Astrocyte of the spinal cord (primary cell): ENCODE measurements around the gene TADA1.

Source experiments
- DNase-seq: peaks from one replicate; pipeline ENCODE4 v3.0.0; 2011; ENCODE audit warnings: low read depth, low spot score
- H3K4me3 ChIP-seq: 2 replicates; pipeline ENCODE4 v1.5.1; 2011; ENCODE audit warnings: low read depth, mild to moderate bottlenecking, low read length, moderate library complexity
- in situ Hi-C: cut with HindIII; loops from 2 replicates; pipeline ENCODE4 v1.10.0; 2017; ENCODE audit warnings: low sequenced_read_pairs
- TF ChIP-seq, protein P1 (sequence below): IDR thresholded peaks from 2 replicates; pipeline ENCODE4 v1.5.1; 2012; ENCODE audit warnings: low read depth, mild to moderate bottlenecking, low read length, inconsistent platforms

TADA1 gene

DNA sequence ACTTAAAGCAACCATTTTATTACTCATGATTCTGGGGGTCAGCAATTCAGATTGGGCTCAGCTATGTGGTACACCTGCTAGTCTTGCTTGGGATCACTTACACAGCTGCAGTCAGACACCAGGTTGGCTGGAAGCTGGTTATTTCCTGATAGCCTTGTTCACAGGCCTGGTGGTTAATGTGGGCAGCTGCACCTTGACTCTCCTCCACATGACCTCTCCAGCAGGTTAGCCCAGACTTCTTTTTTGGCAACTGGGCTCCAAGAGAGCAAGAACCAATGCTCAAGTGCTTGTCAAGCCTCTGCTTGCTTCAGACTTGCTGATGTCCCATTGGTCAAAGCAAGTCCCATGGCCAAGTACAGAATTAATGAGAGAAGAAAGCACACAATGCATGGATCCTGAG, 48.6 kb downstream of the TADA1 start:
- H3K4me3 ChIP-seq = no peak overlapping the region
- in situ Hi-C loops = no loop called here
- TF ChIP-seq, protein P1, sequence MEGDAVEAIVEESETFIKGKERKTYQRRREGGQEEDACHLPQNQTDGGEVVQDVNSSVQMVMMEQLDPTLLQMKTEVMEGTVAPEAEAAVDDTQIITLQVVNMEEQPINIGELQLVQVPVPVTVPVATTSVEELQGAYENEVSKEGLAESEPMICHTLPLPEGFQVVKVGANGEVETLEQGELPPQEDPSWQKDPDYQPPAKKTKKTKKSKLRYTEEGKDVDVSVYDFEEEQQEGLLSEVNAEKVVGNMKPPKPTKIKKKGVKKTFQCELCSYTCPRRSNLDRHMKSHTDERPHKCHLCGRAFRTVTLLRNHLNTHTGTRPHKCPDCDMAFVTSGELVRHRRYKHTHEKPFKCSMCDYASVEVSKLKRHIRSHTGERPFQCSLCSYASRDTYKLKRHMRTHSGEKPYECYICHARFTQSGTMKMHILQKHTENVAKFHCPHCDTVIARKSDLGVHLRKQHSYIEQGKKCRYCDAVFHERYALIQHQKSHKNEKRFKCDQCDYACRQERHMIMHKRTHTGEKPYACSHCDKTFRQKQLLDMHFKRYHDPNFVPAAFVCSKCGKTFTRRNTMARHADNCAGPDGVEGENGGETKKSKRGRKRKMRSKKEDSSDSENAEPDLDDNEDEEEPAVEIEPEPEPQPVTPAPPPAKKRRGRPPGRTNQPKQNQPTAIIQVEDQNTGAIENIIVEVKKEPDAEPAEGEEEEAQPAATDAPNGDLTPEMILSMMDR = no peak
- no peak for DNase-seq

DNA sequence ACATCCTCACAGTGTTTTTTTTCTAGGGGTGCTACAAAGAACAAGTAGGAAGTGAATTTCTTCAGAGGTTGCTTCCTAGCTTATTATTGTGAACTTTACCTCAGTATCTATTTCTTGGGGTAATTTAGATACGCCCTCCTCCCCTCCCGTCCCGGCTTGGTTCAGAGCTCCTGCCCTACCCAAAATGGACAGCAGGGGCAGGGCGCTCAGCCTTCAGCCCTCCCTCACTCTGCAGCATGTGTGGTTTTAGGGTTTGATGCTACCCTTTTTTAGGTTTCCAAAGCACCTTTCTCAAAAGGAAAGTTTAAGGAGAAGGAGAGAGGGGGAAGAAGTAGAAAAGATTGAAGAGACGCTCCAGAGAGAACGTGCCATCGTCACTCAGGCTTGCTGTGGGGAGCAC, 53.7 kb downstream of the TADA1 start:
- TF ChIP-seq, protein P1 = peak; percentile 44
- no peak overlapping the region for H3K4me3 ChIP-seq
- DNase-seq = no peak
- in situ Hi-C loops = no loop called here

DNA sequence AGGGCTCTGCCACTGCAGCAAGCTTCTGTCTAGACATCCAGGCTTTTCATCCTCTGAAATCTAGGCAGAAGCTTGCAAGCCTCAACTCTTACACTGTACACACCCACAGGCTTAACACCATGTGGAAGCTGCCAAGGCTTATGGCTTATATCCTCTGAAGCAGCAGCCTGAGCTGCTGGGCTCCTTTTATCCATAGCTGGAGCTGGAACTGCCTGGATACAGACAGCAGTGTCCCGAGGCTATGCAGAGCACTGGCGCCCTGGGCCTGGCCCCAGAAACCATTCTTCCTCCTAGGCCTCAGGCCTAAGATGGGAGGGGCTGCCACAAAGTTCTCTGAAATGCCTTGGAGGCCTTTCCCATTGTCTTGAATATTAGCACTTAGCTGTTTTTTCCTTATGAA, 56.1 kb downstream of the TADA1 start:
- TF ChIP-seq, protein P1 = no peak

DNA sequence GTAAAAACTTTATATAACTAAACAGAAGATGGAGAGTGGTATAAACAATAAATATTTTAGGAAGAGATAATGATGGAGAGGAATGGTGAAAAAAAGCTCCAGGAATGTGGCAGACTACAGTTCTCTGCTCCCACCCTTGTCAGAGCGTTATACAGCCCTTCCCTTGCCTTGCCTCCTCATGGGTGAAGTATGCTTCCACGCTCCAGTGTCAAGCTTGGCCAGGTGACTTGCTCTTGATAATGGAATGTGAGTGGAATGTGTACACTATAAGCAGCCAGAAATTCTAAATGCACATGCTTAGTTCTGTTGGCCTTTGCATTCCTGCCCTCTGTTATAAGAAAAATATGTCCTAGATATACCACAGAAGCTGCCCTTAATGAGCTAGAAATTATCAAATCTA, 61.5 kb downstream of the TADA1 start:
- peak; percentile 8 for DNase-seq
- TF ChIP-seq, protein P1 = no peak
- in situ Hi-C loops = no loop called here

More for the DNA sequence above, 56.1 kb downstream of the TADA1 start:
- no peak for DNase-seq
- H3K4me3 ChIP-seq = no peak overlapping the region
- in situ Hi-C loops = no loop called here

DNA sequence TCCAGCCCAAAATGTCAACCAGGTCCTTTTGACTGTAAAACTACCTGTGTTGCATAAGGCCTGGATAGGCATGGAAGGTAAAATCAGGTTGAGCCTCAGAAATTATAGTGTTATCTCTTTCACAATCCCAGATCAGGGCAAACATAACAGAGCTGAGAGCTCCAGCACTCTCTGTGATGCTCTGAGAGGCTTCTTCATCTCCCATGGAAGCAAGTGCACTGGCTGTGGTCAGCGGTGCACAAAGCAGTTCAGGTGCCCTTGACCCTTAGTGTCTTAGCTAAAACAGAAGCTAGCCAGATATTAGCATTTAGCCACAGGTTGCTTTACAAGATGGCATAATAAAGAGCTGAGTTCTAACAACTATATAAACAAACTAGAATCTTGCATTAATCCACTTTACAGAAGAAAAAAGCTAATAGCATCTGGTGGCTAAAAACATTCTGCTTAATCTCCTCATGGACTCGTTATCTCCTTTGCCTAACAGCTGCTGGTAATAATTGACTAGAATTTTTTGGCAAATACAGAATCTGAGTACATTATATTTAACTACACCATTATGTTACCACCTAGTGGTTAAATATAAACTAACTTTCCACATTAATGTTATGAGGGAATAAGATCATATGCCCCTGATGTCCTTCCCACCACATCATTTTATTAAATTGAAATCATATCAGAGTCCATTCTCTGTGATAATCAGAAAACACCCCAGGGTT, 62.4 kb downstream of the TADA1 start:
- TF ChIP-seq, protein P1 = no peak
- H3K4me3 ChIP-seq = no peak overlapping the region
- no peak for DNase-seq
- in situ Hi-C loops = no loop called here

More for the DNA sequence above, 61.5 kb downstream of the TADA1 start:
- no peak overlapping the region for H3K4me3 ChIP-seq

DNA sequence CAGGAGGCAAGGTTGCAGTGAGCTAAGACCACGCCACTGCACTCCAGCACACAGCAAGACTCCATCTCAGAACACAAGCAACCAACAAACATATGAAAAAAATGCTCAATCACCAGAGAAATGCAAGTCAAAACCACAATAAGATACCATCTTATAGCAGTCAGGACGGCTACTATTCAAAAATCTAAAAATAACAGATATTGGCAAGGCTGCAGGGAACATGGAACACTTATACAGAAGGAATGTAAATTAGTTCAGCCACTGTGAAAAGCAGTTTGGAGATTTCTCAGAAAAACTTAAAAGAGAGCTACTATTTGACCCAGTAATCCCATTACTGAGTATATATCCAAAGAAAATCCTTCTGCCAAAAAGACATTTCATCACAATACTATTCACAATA, 64.4 kb downstream of the TADA1 start:
- in situ Hi-C loops = no loop called here
- H3K4me3 ChIP-seq = no peak overlapping the region
- DNase-seq = peak; percentile 61
- TF ChIP-seq, protein P1 = no peak
